ENCODE results near the gene INPP5D.

The INPP5D gene

GRCh38 chr2:233247744-233248143, 187.6 kb downstream of the INPP5D start:
- no peak for TF ChIP-seq CTCF (IDR thresholded peaks at IDR 0.05; ENCODE audit: low read depth, low read length)
- H3K27me3 ChIP-seq, result no peaks in the 10 kb centered on the region
- no peaks in the 10 kb centered on the region; the same call in 1 of the 2 replicates for H3K9me3 ChIP-seq
- H3K4me1 ChIP-seq, result no peaks in the 10 kb centered on the region
- no peak for DNase-seq
- no peaks in the 10 kb centered on the region; the same call in 1 of the 2 replicates for H3K36me3 ChIP-seq
- H3K4me3 ChIP-seq (ENCODE audit: low read depth, low read length), result no peak overlapping the region

- Histone ChIP-seq H3K9me3 (no peaks in the 10 kb centered on the region; the same call in 1 of the 2 replicates), H3K36me3 (no peaks in the 10 kb centered on the region; the same call in 1 of the 2 replicates), H3K27me3 (no peaks in the 10 kb centered on the region), H3K4me3 (ENCODE audit: low read depth, low read length) (no peak overlapping the region), H3K4me1 (no peaks in the 10 kb centered on the region)
- DNase-seq, result no peak
- TF ChIP-seq CTCF (IDR thresholded peaks at IDR 0.05; ENCODE audit: low read depth, low read length), result no peak
Measured at GRCh38 chr2:233248999-233249398, 188.9 kb downstream of the INPP5D start.

GRCh38 chr2:233250568-233250967, 190.4 kb downstream of the INPP5D start:
- Histone ChIP-seq H3K4me1 (no peaks in the 10 kb centered on the region), H3K36me3 (no peaks in the 10 kb centered on the region; the same call in 1 of the 2 replicates), H3K4me3 (ENCODE audit: low read depth, low read length) (no peak overlapping the region), H3K9me3 (no peaks in the 10 kb centered on the region; the same call in 1 of the 2 replicates), H3K27me3 (no peaks in the 10 kb centered on the region)
- no peak for DNase-seq
- no peak for TF ChIP-seq CTCF (IDR thresholded peaks at IDR 0.05; ENCODE audit: low read depth, low read length)

GRCh38 chr2:233250985-233251305, 190.8 kb downstream of the INPP5D start:
- Histone ChIP-seq H3K4me1 (no peaks in the 10 kb centered on the region), H3K9me3 (no peaks in the 10 kb centered on the region; the same call in 1 of the 2 replicates), H3K27me3 (no peaks in the 10 kb centered on the region), H3K36me3 (peaks cover 3% of the 10 kb centered on the region), H3K4me3 (ENCODE audit: low read depth, low read length) (peak overlapping the region; percentile 20; the same call in 1 of the 2 replicates)
- TF ChIP-seq CTCF (IDR thresholded peaks at IDR 0.05; ENCODE audit: low read depth, low read length), result no peak
- no peak for DNase-seq

- Histone ChIP-seq H3K36me3 (peaks cover 7% of the 10 kb centered on the region), H3K9me3 (no peaks in the 10 kb centered on the region; the same call in 1 of the 2 replicates), H3K4me3 (ENCODE audit: low read depth, low read length) (peak within 1 kb of the TSS; percentile 97), H3K4me1 (no peaks in the 10 kb centered on the region), H3K27me3 (no peaks in the 10 kb centered on the region)
- TF ChIP-seq CTCF (IDR thresholded peaks at IDR 0.05; ENCODE audit: low read depth, low read length), result peak; percentile 89
- peak; percentile 97 for DNase-seq
Measured at GRCh38 chr2:233251306-233252116, 191.4 kb downstream of the INPP5D start, which contains the start of gene ATG16L1. ATG16L1 (plus strand) TSS chr2:233251673; CDS start chr2:233251828, 155 bp downstream.

- H3K9me3 ChIP-seq, result no peaks in the 10 kb centered on the region; the same call in 1 of the 2 replicates
- no peaks in the 10 kb centered on the region for H3K27me3 ChIP-seq
- H3K36me3 ChIP-seq, result peaks cover 14% of the 10 kb centered on the region
- no peak for TF ChIP-seq CTCF (IDR thresholded peaks at IDR 0.05; ENCODE audit: low read depth, low read length)
- peak overlapping the region; percentile 97 for H3K4me3 ChIP-seq (ENCODE audit: low read depth, low read length)
- no peaks in the 10 kb centered on the region for H3K4me1 ChIP-seq
- no peak for DNase-seq
Measured at GRCh38 chr2:233252227-233252626, 192.1 kb downstream of the INPP5D start.

All from BE2C (cell line).